NCI-H2081 treated with DMSO at 0.1 percent for 48 hours (cell line): ENCODE results near the gene CD52.
"Not testable (repeated sequence)": the region's sequence is repeated elsewhere in the genome, so short reads cannot be mapped to it uniquely, and the experiment has no call there.

Source experiments
- DNase-seq: peaks from one replicate; lab custom pipeline; 2025; lab: John Stamatoyannopoulos, UW

CD52 gene

DNA sequence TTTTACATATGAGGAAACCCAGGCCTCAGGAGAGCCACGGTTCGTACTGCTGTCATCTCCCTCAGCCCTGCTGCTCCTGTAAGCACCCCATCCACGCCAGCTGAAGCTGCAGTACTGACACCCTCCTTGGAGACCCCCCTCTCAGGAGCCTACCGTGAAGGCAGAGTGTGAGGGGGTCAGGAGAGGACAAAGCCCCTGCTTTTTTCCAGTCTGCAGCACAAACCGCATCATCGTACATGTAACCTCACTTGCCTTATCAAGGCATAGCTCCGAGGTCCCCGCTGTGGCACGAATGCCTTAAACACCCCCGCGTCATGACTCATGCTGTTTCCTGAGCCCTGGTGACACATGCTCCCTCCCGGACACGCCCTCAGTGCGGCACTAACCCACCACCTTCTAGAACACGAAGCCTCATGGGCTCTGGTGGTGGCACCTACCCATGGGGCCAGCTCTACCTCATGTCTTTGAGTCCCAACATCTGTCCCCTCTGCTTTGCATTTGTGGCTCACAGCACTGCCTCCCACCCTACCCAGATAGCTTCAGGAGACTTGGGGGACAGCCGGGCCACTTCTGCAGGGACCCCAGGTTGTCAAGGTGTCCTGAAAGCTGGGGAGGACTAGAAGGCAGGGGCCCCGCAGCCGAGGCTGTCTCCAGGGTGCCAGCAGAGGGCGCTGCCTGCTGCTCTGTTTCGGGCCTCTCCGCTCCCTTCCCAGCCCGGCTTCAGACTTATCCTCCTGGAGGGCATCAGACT lies 33.0 kb upstream of the CD52 start:
- DNase-seq = no peak

GRCh38 chr1:26285366-26286063 lies 32.2 kb upstream of the CD52 start:
- DNase-seq = no peak

- no peak for DNase-seq
These were observed 31.7 kb upstream of the CD52 start for GRCh38 chr1:26286064-26286416.

DNA sequence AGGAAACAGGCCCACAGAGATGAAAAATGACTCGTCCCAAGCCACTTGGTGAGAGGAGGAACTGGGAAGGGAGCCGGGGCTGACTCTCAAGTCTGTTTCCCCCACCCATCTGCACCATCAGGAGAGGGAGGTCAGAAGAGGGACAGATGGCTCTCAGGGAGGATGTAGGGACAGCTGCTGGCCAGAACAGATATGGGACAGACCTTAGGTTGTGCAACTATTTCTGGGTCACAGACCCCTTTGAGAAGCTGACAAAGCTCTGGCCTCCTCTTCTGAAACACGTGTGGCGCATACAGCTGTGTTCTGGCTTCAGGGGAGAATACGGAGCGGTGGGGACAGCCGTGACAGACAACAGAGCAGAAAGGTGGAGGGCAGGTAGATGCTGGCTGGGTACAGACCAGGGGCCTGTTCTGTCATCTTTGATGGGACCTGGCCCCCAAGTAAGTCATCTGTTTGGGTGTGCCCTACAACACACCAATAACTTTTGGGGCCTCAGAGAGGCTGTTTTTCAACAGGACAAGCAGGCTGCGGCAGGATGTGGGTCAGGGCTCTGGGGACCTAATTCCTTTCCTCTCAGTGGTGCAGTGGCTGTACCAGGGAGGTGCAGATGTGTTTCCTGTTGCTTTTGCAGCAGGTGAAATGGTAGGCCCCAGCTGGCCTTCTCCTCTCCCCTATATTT lies 30.6 kb upstream of the CD52 start:
- no peak for DNase-seq

DNA sequence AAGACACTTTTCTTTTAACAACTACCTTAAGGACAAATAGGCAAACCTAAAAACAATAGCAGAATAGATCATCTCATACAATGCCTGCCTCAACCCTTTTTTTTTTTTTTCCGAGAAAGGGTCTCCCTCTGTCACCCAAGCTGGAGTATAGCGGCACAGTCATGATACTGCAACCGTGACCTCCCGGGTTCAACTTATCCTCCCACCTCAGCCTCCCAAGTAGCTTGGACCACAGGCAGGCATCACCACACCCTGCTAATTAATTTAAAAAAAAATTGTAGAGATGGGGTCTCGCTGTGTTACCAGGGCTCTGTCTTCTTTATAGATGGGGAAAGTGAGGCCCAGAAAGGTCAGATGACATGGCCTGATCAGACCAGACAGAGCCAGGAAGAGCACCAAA lies 29.9 kb upstream of the CD52 start:
- DNase-seq = no peak

DNA sequence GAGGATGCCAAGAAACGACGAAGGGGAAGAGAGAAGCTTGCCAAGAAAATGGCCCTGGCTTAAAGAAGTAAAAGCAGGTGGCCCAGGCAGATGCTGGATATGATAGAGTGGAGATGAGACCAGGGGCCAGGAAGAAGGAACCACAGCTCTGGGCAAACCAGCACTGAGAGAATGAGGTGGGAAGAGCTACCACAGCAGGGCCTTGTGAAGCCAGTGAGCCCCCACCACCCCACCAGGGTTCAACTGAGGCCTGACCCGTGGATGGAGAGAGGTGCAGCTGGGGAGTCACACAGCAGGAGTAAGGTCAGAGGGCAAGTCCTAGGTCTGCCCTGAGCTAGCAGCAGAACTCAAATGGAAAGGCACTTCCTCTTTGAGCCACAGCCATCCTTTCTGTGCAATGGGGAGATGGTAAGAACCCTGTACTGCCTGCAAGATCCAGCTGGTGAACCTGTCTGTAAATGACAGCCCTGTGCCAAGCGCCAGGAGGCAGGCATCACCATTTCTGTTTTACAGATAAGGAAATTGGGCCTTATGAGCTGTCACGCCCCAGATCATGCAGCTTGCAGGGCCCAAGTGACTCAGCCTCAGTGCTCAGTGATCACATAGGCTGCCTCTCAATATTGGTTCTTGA lies 29.3 kb upstream of the CD52 start:
- no peak for DNase-seq

DNA sequence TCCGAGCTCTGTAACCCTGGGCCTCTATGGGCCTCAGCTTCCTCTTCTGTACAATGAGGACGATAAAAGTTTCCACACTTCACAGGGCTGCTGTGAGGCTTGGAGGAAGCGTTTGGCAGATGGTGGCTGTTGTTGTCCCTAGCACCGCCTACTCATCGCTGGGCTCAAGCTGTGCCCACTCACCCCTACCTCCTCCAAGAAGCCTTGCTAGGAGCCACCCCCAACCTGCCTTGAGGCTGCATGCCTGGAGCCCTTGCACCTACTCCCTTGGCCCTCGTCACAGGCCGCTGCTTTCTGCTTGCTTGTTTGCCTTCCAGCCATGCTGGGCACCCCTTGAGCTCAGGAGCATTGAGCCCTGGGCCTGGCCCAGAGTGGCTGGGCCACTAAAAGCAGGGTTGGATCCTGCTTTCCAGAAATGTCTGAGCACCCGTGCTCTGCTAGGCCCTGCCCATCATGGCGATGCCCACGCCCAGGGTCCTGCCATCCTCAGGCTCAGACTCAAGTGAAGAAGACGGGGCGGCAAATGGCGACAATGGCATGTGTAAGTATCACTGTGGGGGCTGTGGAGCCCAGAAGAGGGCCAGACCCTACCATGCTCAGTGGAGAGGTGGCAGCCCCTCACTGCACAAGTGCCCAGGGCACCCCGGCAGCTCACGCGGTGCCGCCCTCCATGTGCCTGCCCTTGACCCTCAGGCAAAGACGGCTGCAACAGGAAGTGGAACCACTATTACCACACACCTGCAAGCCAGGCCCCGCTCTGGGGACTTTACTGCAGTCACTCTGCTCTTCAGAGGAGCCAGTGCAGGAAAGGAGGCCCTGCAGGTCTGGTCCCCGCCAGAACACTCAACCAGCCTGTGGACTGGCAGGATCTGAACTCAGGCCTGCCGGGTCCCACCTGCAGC lies 28.3 kb upstream of the CD52 start:
- no peak for DNase-seq

DNA sequence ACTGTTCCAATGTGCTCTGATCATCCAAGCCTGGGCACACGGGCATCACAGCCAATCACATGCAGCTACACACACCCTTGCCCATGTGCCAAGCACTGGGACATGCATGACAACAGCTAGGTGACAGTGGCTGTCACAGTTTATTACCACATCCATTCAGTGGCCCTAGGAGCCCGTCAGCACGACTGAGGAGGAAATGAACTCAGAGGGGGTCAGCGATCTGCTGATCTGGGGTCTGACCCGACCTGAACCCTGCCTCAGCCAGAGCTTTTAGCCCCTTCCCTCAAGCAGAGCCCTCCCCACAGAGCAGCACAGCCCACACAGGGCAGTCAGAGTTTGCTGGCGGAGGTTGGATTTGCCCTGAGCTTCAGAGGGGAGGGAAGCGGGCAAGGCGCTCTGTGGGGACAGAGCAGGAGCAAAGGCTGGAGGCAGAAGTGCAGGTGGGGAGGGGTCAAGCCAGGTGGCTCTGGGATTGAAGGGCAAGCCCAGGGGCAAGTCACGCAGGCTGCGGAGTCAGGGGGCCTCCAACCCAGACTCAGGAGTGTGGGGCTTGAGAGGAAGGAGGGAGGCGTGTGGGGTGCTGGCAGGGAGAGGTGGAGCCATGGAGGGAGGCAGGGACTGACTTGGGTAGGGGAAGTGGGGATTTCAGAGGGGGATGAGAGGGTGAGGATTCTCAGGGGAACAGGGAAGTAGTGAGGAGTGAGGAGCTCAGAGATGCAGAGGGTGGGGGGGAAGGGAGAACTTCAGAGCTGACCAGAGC lies 27.5 kb upstream of the CD52 start:
- no peak for DNase-seq

GRCh38 chr1:26290882-26291261 lies 26.9 kb upstream of the CD52 start:
- no peak for DNase-seq

DNA sequence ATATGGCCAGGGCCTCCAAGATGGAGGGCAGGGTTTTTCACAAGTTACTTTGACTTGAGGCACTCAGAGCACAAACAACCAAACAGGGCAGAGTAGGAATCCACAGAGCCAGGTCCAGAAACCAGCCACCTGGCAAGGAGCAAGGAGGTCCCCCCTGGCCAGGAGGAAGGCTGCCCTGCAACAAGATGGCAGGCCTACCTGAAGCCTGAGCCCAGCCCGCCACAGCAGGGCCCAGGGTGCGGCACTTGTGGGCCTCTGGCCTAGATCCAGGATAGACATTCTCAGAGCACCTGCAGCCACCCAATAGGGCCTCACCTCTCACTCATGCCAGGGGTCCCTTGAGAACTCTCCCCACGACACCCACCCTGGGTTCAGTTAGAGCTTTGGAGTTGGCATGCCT lies 26.3 kb upstream of the CD52 start:
- DNase-seq = no peak

GRCh38 chr1:26291939-26292338 lies 25.8 kb upstream of the CD52 start:
- no peak for DNase-seq

- not testable (repeated sequence) for DNase-seq
These were observed 25.0 kb upstream of the CD52 start for GRCh38 chr1:26292735-26293134.

- no peak for DNase-seq
These were observed 23.8 kb upstream of the CD52 start for GRCh38 chr1:26293911-26294463.

- DNase-seq = no peak
These were observed 22.3 kb upstream of the CD52 start for GRCh38 chr1:26295194-26296138.

GRCh38 chr1:26296340-26297056 lies 21.3 kb upstream of the CD52 start:
- DNase-seq = no peak

GRCh38 chr1:26297057-26297790 lies 20.5 kb upstream of the CD52 start:
- no peak for DNase-seq

GRCh38 chr1:26297791-26298124 lies 20.0 kb upstream of the CD52 start:
- no peak for DNase-seq

GRCh38 chr1:26300578-26301275 lies 17.0 kb upstream of the CD52 start:
- no peak for DNase-seq
